PC-3 (cell line): ENCODE data around the gene KIAA1191. TPM values are rescaled to one million over a fixed set of nuclear protein-coding genes. Genes with fewer than 3 reads are reported as not detected.

Source experiments
- ATAC-seq: fragments of 200-7000 bp; cut with Tn5 transposase; 2 replicates; pipeline ENCODE4 v1.9.1; 2020; ENCODE audit warnings: mild to moderate bottlenecking, moderate library complexity
- BruUV-seq: library from RNA; stranded (reverse); fragments of 400-500 nt; replicated peaks from 2 replicates; lab custom pipeline; 2021; lab: Mats Ljungman, UMichigan
- CTCF ChIA-PET: fragments of 300-600 bp; sonication (Branson Sonifier 250); formaldehyde crosslinking; loops from one replicate; lab custom pipeline; 2022; ENCODE audit warnings: antibody characterized with exemption; lab: Charles Lee
- POLR2A ChIA-PET: fragments of 300-600 bp; sonication (Branson Sonifier 250); formaldehyde crosslinking; loops from one replicate; lab custom pipeline; 2022; ENCODE audit warnings: antibody characterized with exemption; ENCODE audit not compliant: unreplicated experiment; lab: Charles Lee
- DNase-seq: peaks from one replicate; pipeline ENCODE4 v3.0.0-alpha.2; 2015
- H2AFZ ChIP-seq: fragments of 300-600 bp; sonication (generic); 2 replicates; pipeline ENCODE4 v1.6.0; 2016; ENCODE audit warnings: antibody characterized with exemption, low read length
- H3F3A ChIP-seq: fragments of 300-600 bp; sonication (generic); one replicate; pipeline ENCODE4 v1.6.0; 2017; ENCODE audit warnings: antibody characterized with exemption, low read length, control low read depth, mild to moderate bottlenecking; ENCODE audit not compliant: unreplicated experiment
- H3K27ac ChIP-seq: fragments of 300-600 bp; sonication (generic); 2 replicates; pipeline ENCODE4 v1.5.1; 2016; ENCODE audit warnings: mild to moderate bottlenecking, low read length
- H3K27me3 ChIP-seq: fragments of 300-600 bp; sonication (generic); 2 replicates; pipeline ENCODE4 v1.6.1; 2016; ENCODE audit warnings: low read length, mixed read lengths
- H3K36me3 ChIP-seq: fragments of 300-600 bp; sonication (generic); 2 replicates; pipeline ENCODE4 v1.6.1; 2016; ENCODE audit warnings: low read depth, mixed run types, low read length, mixed read lengths
- H3K4me1 ChIP-seq: fragments of 300-600 bp; sonication (generic); 2 replicates; pipeline ENCODE4 v1.5.1; 2016; ENCODE audit warnings: low read length; ENCODE audit not compliant: insufficient read depth
- H3K4me2 ChIP-seq: fragments of 300-600 bp; sonication (generic); 2 replicates; pipeline ENCODE4 v1.6.0; 2016; ENCODE audit warnings: low read length
- H3K4me3 ChIP-seq: fragments of 300-600 bp; sonication (generic); 2 replicates; pipeline ENCODE4 v1.5.1; 2016; ENCODE audit warnings: mild to moderate bottlenecking, low read length, mixed read lengths
- H3K79me2 ChIP-seq: fragments of 300-600 bp; sonication (generic); 2 replicates; pipeline ENCODE4 v1.6.1; 2017; ENCODE audit warnings: low read length, mixed read lengths
- H3K9ac ChIP-seq: fragments of 300-600 bp; sonication (generic); 2 replicates; pipeline ENCODE4 v1.6.0; 2016; ENCODE audit warnings: mild to moderate bottlenecking, low read length
- H3K9me2 ChIP-seq: fragments of 300-600 bp; sonication (generic); replicated peaks from 2 replicates; pipeline ENCODE4 v1.6.1; 2016; ENCODE audit warnings: mixed run types, low read length, mixed read lengths
- H3K9me3 ChIP-seq: fragments of 300-600 bp; sonication (generic); 2 replicates; pipeline ENCODE4 v1.6.1; 2016; ENCODE audit warnings: low read length, mixed read lengths
- H4K20me1 ChIP-seq: fragments of 300-600 bp; sonication (generic); 2 replicates; pipeline ENCODE4 v1.6.1; 2016; ENCODE audit warnings: low read length, mixed read lengths
- EZH2 ChIP-seq: fragments of 300-600 bp; sonication (generic); IDR thresholded peaks from one replicate; pipeline ENCODE4 v1.6.1; 2017; ENCODE audit warnings: antibody characterized with exemption, mild to moderate bottlenecking, low read length; ENCODE audit not compliant: unreplicated experiment
- EZH2phosphoT487 ChIP-seq: fragments of 300-600 bp; sonication (generic); IDR thresholded peaks from 2 replicates; pipeline ENCODE4 v1.6.1; 2018; ENCODE audit warnings: mild to moderate bottlenecking, antibody characterized with exemption, low read length, borderline replicate concordance
- intact Hi-C: fragments of 100-400 bp; cut with micrococcal nuclease; formaldehyde crosslinking; loops from 2 replicates; pipeline ENCODE4 v1.9.0; 2023
- total RNA-seq: library from RNA; depleted of rRNA; stranded (reverse); fragments of >200 nt; gene quantifications from 2 replicates; pipeline ENCODE4 v1.2.3, GENCODE V29; 2014
- TF ChIP-seq, protein P1 (sequence below): fragments of 300-600 bp; sonication (generic); conservative IDR thresholded peaks from 2 replicates; pipeline ENCODE4 v1.5.1; 2017; ENCODE audit warnings: antibody characterized with exemption, low read depth, mild to moderate bottlenecking, low read length

The KIAA1191 gene
- total RNA-seq, 1 experiment from 2014 or later: 81.1 TPM

- Histone ChIP-seq H3K9me3 (no peaks in the 10 kb centered on the region), H3K9me2 (no peaks in the 10 kb centered on the region), H3K4me3 (peak overlapping the region; percentile 95; the same call in 1 of the 2 replicates), H3K36me3 (peaks cover 11% of the 10 kb centered on the region), H4K20me1 (0 out of 2 replicates have a peak, but pooled peaks cover 4% of the 10 kb centered on the region), H3K4me2 (peak overlapping the region; percentile 85), H3K27me3 (no peaks in the 10 kb centered on the region), H3F3A (no peaks in the 10 kb centered on the region), H2AFZ (no peak overlapping the region), H3K27ac (no peak overlapping the region), H3K4me1 (peaks cover 11% of the 10 kb centered on the region; the same call in 1 of the 2 replicates), H3K79me2 (peaks cover 60% of the 10 kb centered on the region), H3K9ac (no peak overlapping the region)
- DNase-seq (peak; percentile 15), ATAC-seq (no peak)
- TSS peak; percentile 13 for BruUV-seq
- TF ChIP-seq EZH2: no peak
- TF ChIP-seq EZH2phosphoT487: no peak
- TF ChIP-seq, protein P1, sequence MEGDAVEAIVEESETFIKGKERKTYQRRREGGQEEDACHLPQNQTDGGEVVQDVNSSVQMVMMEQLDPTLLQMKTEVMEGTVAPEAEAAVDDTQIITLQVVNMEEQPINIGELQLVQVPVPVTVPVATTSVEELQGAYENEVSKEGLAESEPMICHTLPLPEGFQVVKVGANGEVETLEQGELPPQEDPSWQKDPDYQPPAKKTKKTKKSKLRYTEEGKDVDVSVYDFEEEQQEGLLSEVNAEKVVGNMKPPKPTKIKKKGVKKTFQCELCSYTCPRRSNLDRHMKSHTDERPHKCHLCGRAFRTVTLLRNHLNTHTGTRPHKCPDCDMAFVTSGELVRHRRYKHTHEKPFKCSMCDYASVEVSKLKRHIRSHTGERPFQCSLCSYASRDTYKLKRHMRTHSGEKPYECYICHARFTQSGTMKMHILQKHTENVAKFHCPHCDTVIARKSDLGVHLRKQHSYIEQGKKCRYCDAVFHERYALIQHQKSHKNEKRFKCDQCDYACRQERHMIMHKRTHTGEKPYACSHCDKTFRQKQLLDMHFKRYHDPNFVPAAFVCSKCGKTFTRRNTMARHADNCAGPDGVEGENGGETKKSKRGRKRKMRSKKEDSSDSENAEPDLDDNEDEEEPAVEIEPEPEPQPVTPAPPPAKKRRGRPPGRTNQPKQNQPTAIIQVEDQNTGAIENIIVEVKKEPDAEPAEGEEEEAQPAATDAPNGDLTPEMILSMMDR: no peak
- ChIA-PET POLR2A (no interaction called here), CTCF (no interaction called here)
- intact Hi-C loops: loop anchor here (2.0 kb wide), 1 partner anchor 55 kb away; no protein-coding TSS in a partner anchor
These were observed 1.9 kb downstream of the KIAA1191 start for GRCh38 chr5:176359658-176360057.

GRCh38 chr5:176356179-176356566 is 5.4 kb downstream of the KIAA1191 start:
- ChIA-PET CTCF (no interaction called here), POLR2A (interaction anchor here (0.7 kb wide), 1 partner anchor 176 kb away, joined by 3 read pairs; no protein-coding TSS in a partner anchor)
- no peak overlapping the region for H2AFZ ChIP-seq
- DNase-seq: no peak
- H4K20me1 ChIP-seq: 0 out of 2 replicates have a peak, but pooled peaks cover 4% of the 10 kb centered on the region
- H3K9me2 ChIP-seq: no peaks in the 10 kb centered on the region
- no peaks in the 10 kb centered on the region for H3F3A ChIP-seq
- no peak overlapping the region for H3K4me3 ChIP-seq
- TF ChIP-seq EZH2phosphoT487 (no peak), EZH2 (no peak)
- TF ChIP-seq, protein P1: no peak
- no TSS peak for BruUV-seq
- peaks cover 72% of the 10 kb centered on the region for H3K79me2 ChIP-seq
- H3K9me3 ChIP-seq: no peaks in the 10 kb centered on the region
- H3K27ac ChIP-seq: no peak overlapping the region
- no peak overlapping the region for H3K9ac ChIP-seq
- no peak overlapping the region for H3K4me2 ChIP-seq
- H3K27me3 ChIP-seq: no peaks in the 10 kb centered on the region
- H3K4me1 ChIP-seq: 0 out of 2 replicates have a peak, but pooled peaks cover 5% of the 10 kb centered on the region
- ATAC-seq: no peak
- intact Hi-C loops: no loop called here
- H3K36me3 ChIP-seq: peaks cover 39% of the 10 kb centered on the region

GRCh38 chr5:176355400-176356178 is 6.0 kb downstream of the KIAA1191 start:
- ChIA-PET CTCF (no interaction called here), POLR2A (no interaction called here)
- H3K4me2 ChIP-seq: no peak overlapping the region
- H4K20me1 ChIP-seq: 0 out of 2 replicates have a peak, but pooled peaks cover 4% of the 10 kb centered on the region
- no peak overlapping the region for H2AFZ ChIP-seq
- no peak for TF ChIP-seq EZH2
- TF ChIP-seq, protein P1: no peak
- no peak for TF ChIP-seq EZH2phosphoT487
- H3K79me2 ChIP-seq: peaks cover 66% of the 10 kb centered on the region
- intact Hi-C loops: no loop called here
- H3K4me1 ChIP-seq: 0 out of 2 replicates have a peak, but pooled peaks cover 5% of the 10 kb centered on the region
- DNase-seq (no peak), ATAC-seq (no peak)
- H3K4me3 ChIP-seq: no peak overlapping the region
- no TSS peak for BruUV-seq
- no peak overlapping the region for H3K9ac ChIP-seq
- H3K9me2 ChIP-seq: no peaks in the 10 kb centered on the region
- H3F3A ChIP-seq: no peaks in the 10 kb centered on the region
- H3K27ac ChIP-seq: no peak overlapping the region
- H3K36me3 ChIP-seq: peaks cover 42% of the 10 kb centered on the region
- H3K9me3 ChIP-seq: no peaks in the 10 kb centered on the region
- H3K27me3 ChIP-seq: no peaks in the 10 kb centered on the region
